Measurements from ENCODE around the gene WDFY4. TPM values are rescaled to one million over a fixed set of nuclear protein-coding genes. Genes with fewer than 3 reads are reported as not detected.

Gene WDFY4
- total and polyA plus RNA-seq, 2 donors (not counting 1 experiment from before 2014, with no cell fraction given) = 0.06 to 0.66 TPM

GRCh38 chr10:48894911-48895802 lies 210.5 kb downstream of the WDFY4 start:
- peak overlapping the region; percentile 9 for H3K4me2 ChIP-seq (ENCODE audit: extremely low read depth, insufficient read depth, low read length)
- H3K27ac ChIP-seq (ENCODE audit: insufficient read depth, low read length) = no peak overlapping the region
- peaks cover 2% of the 10 kb centered on the region for H3K4me1 ChIP-seq (ENCODE audit: control insufficient read depth, extremely low read depth, insufficient read depth, low read length)
- H3K36me3 ChIP-seq (ENCODE audit: control insufficient read depth, insufficient read depth, low read length) = no peaks in the 10 kb centered on the region
- no peaks in the 10 kb centered on the region for H3K27me3 ChIP-seq (ENCODE audit: control insufficient read depth, insufficient read depth, low read length)
- no peak overlapping the region for H2AFZ ChIP-seq (ENCODE audit: low read length)
- no peak overlapping the region for H3K9ac ChIP-seq (ENCODE audit: insufficient read depth, low read length)
- TF ChIP-seq CTCF (conservative IDR thresholded peaks at IDR 0.05 in 1 of 2, IDR thresholded peaks at IDR 0.05 in 1 of 2; ENCODE audit: low read depth in 1 of 2, low read length in 2 of 2) (no peak), EZH2 (IDR thresholded peaks at IDR 0.05; ENCODE audit: low read length, missing control alignments) (no peak)
- H3K9me3 ChIP-seq (ENCODE audit: control insufficient read depth, insufficient read depth, low read depth, low read length) = no peaks in the 10 kb centered on the region
- H3K4me3 ChIP-seq (replicated peaks in 1 of 4; ENCODE audit: control extremely low read depth in 1 of 4, insufficient read depth in 1 of 4, low read depth in 3 of 4, low read length in 4 of 4) = no peak overlapping the region
- no peaks in the 10 kb centered on the region for H3K79me2 ChIP-seq (ENCODE audit: control insufficient read depth, insufficient read depth, low read length)
- no peak for DNase-seq (ENCODE audit: low read depth in 2 of 2)
- H4K20me1 ChIP-seq (ENCODE audit: control insufficient read depth, extremely low read depth, insufficient read depth, low read length) = no peaks in the 10 kb centered on the region

DNA sequence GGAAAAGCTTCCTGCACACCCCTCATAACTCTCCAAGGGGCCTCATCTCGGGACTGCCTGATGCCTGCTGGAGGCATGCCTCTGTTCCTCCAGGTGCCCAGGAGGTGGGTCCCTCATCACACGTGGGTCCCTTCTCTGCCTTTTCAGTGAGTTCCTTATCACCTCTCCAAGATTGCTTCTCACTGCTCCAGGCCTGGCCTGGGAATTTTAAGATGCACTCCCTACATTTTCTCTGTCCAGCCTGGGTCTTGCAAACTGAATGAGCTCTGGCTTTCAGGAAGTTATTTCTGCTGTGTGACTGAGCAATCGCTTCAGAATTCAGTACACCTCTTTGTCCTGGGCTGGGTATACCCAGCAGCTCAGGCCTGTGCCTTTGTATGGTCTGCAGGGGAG lies 211.1 kb downstream of the WDFY4 start:
- DNase-seq (ENCODE audit: low read depth in 2 of 2) = no peak
- H3K4me1 ChIP-seq (ENCODE audit: control insufficient read depth, extremely low read depth, insufficient read depth, low read length) = peaks cover 2% of the 10 kb centered on the region
- H3K9me3 ChIP-seq (ENCODE audit: control insufficient read depth, insufficient read depth, low read depth, low read length) = no peaks in the 10 kb centered on the region
- H3K36me3 ChIP-seq (ENCODE audit: control insufficient read depth, insufficient read depth, low read length) = no peaks in the 10 kb centered on the region
- H3K27me3 ChIP-seq (ENCODE audit: control insufficient read depth, insufficient read depth, low read length) = no peaks in the 10 kb centered on the region
- H2AFZ ChIP-seq (ENCODE audit: low read length) = no peak overlapping the region
- no peak overlapping the region for H3K4me2 ChIP-seq (ENCODE audit: extremely low read depth, insufficient read depth, low read length)
- no peak overlapping the region for H3K4me3 ChIP-seq (replicated peaks in 1 of 4; ENCODE audit: control extremely low read depth in 1 of 4, insufficient read depth in 1 of 4, low read depth in 3 of 4, low read length in 4 of 4)
- H3K9ac ChIP-seq (ENCODE audit: insufficient read depth, low read length) = no peak overlapping the region
- H4K20me1 ChIP-seq (ENCODE audit: control insufficient read depth, extremely low read depth, insufficient read depth, low read length) = no peaks in the 10 kb centered on the region
- TF ChIP-seq EZH2 (IDR thresholded peaks at IDR 0.05; ENCODE audit: low read length, missing control alignments) = no peak
- no peak for TF ChIP-seq CTCF (conservative IDR thresholded peaks at IDR 0.05 in 1 of 2, IDR thresholded peaks at IDR 0.05 in 1 of 2; ENCODE audit: low read depth in 1 of 2, low read length in 2 of 2)
- no peaks in the 10 kb centered on the region for H3K79me2 ChIP-seq (ENCODE audit: control insufficient read depth, insufficient read depth, low read length)
- no peak overlapping the region for H3K27ac ChIP-seq (ENCODE audit: insufficient read depth, low read length)

DNA sequence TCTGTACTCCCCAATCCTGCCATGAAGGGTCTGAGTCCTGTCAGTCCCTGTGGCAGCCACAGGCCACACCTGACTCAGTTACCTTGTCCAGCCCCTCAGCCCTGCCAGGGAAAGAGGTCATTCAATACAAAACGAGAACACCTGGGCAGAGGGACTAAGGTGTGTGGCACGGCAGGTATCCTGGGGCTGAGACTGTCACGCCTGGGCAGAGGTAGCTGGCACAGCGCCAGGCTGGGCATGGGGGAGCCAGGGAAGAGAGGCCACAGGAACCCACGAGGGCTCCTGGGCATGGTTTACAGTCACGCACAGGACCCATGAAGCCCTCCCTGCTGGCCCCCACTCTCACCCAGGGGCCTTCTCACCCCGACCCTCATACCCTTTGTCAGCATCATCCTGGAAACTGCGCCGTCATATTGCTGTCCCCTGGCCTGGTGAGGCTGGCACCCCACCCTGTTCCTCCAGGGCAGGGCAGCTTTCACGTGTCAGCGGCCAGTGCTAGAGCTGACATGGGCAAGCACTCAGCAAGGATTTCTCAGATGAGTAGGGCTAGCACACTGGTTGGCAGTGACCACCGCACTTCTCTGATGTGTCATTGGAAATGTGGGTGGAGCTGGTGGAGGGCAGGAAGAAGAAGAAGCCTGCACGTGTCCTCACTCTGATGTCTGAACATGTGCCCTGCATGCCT lies 212.2 kb downstream of the WDFY4 start:
- H3K4me3 ChIP-seq (replicated peaks in 1 of 4; ENCODE audit: control extremely low read depth in 1 of 4, insufficient read depth in 1 of 4, low read depth in 3 of 4, low read length in 4 of 4) = no peak overlapping the region
- TF ChIP-seq CTCF (conservative IDR thresholded peaks at IDR 0.05 in 1 of 2, IDR thresholded peaks at IDR 0.05 in 1 of 2; ENCODE audit: low read depth in 1 of 2, low read length in 2 of 2) (no peak), EZH2 (IDR thresholded peaks at IDR 0.05; ENCODE audit: low read length, missing control alignments) (no peak)
- no peak overlapping the region for H3K4me2 ChIP-seq (ENCODE audit: extremely low read depth, insufficient read depth, low read length)
- no peak overlapping the region for H2AFZ ChIP-seq (ENCODE audit: low read length)
- DNase-seq (ENCODE audit: low read depth in 2 of 2) = no peak
- H3K9me3 ChIP-seq (ENCODE audit: control insufficient read depth, insufficient read depth, low read depth, low read length) = no peaks in the 10 kb centered on the region
- H3K4me1 ChIP-seq (ENCODE audit: control insufficient read depth, extremely low read depth, insufficient read depth, low read length) = peaks cover 2% of the 10 kb centered on the region
- H4K20me1 ChIP-seq (ENCODE audit: control insufficient read depth, extremely low read depth, insufficient read depth, low read length) = no peaks in the 10 kb centered on the region
- no peaks in the 10 kb centered on the region for H3K79me2 ChIP-seq (ENCODE audit: control insufficient read depth, insufficient read depth, low read length)
- no peaks in the 10 kb centered on the region for H3K36me3 ChIP-seq (ENCODE audit: control insufficient read depth, insufficient read depth, low read length)
- no peak overlapping the region for H3K9ac ChIP-seq (ENCODE audit: insufficient read depth, low read length)
- no peak overlapping the region for H3K27ac ChIP-seq (ENCODE audit: insufficient read depth, low read length)
- no peaks in the 10 kb centered on the region for H3K27me3 ChIP-seq (ENCODE audit: control insufficient read depth, insufficient read depth, low read length)
